ENCODE measurements around the gene TTN.

GRCh38 chr2:178805457-178805856 lies 1.8 kb downstream of the TTN start:
- TF ChIP-seq CTCF (IDR thresholded peaks at IDR 0.05) (no peak), POLR2A (IDR thresholded peaks at IDR 0.05) (no peak)
